GM23338 (cell line): Measurements from ENCODE around the gene HEXD.

Experiments
- CTCF ChIP-seq, 2 experiments: fragments of 200-600 bp in 1 of 2; sonication (generic) in 1 of 2; conservative IDR thresholded peaks; 2 replicates each; pipeline versions ENCODE4 v1.5.1 to v1.6.1; 2016 to 2017; ENCODE audit warnings: antibody characterized with exemption in 2 of 2, low read depth in 2 of 2, mild to moderate bottlenecking in 2 of 2, moderate library complexity in 1 of 2
- EZH2 ChIP-seq: fragments of 200-600 bp; sonication (generic); IDR thresholded peaks from one replicate; pipeline ENCODE4 v1.8.0; 2017; ENCODE audit warnings: antibody characterized with exemption, mild to moderate bottlenecking, low read depth; ENCODE audit not compliant: unreplicated experiment
- JUNB ChIP-seq: IDR thresholded peaks from one replicate; pipeline ENCODE4 v1.6.1; 2016; ENCODE audit warnings: antibody characterized with exemption; ENCODE audit not compliant: unreplicated experiment
- POLR2AphosphoS5 ChIP-seq: IDR thresholded peaks from 2 replicates; pipeline ENCODE4 v1.6.1; 2016; ENCODE audit warnings: antibody characterized with exemption, low read depth
- STAT1 ChIP-seq: IDR thresholded peaks from one replicate; pipeline ENCODE4 v1.6.1; 2016; ENCODE audit warnings: antibody characterized with exemption; ENCODE audit not compliant: unreplicated experiment
- TF ChIP-seq, protein P1 (sequence below): IDR thresholded peaks from one replicate; pipeline ENCODE4 v1.6.1; 2018; ENCODE audit warnings: antibody characterized with exemption; ENCODE audit not compliant: unreplicated experiment

DNA sequence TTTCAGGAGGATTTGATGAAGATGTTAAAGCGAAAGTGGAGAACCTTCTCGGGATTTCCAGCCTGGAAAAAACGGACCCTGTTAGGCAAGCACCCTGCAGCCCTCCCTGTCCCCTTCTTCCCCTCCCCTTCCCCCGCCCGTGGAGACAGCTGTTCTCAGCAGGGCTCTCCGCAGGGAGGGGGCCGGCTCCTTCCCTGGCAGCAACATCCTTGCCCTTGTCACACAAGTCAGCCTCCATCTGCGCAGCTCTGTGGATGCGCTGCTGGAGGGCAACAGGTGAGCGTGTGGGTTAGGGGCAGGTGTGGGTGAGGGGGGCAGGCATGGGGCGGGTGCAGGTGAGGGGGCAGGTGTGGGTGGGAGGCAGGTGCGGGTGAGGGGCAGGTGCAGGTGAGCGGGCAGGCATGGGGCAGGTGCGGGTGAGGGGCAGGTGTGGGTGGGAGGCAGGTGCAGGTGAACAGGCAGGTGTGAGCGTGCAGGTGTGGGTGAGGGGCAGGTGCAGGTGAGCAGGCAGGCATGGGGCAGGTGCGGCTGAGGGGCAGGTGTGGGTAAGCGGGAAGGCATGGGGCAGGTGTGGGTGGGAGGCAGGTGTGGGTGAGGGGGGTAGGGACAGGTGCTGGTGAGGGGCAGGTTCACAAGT lies 23.0 kb downstream of the HEXD start:
- TF ChIP-seq CTCF (conservative IDR thresholded peaks at IDR 0.05; ENCODE audit: low read depth in 2 of 2) (no peak), JUNB (no peak), STAT1 (no peak), POLR2AphosphoS5 (no peak), EZH2 (no peak)
- TF ChIP-seq, protein P1, sequence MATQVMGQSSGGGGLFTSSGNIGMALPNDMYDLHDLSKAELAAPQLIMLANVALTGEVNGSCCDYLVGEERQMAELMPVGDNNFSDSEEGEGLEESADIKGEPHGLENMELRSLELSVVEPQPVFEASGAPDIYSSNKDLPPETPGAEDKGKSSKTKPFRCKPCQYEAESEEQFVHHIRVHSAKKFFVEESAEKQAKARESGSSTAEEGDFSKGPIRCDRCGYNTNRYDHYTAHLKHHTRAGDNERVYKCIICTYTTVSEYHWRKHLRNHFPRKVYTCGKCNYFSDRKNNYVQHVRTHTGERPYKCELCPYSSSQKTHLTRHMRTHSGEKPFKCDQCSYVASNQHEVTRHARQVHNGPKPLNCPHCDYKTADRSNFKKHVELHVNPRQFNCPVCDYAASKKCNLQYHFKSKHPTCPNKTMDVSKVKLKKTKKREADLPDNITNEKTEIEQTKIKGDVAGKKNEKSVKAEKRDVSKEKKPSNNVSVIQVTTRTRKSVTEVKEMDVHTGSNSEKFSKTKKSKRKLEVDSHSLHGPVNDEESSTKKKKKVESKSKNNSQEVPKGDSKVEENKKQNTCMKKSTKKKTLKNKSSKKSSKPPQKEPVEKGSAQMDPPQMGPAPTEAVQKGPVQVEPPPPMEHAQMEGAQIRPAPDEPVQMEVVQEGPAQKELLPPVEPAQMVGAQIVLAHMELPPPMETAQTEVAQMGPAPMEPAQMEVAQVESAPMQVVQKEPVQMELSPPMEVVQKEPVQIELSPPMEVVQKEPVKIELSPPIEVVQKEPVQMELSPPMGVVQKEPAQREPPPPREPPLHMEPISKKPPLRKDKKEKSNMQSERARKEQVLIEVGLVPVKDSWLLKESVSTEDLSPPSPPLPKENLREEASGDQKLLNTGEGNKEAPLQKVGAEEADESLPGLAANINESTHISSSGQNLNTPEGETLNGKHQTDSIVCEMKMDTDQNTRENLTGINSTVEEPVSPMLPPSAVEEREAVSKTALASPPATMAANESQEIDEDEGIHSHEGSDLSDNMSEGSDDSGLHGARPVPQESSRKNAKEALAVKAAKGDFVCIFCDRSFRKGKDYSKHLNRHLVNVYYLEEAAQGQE, result no peak
